EH (cell line): Measurements from ENCODE around the gene MYO15B.
A peak's percentile ranks its signal among the peaks of the same experiment; 100 is the strongest.

Source experiments
- DNase-seq: peaks from one replicate; pipeline ENCODE4 v3.0.0-alpha.2; 2015; ENCODE audit warnings: low read depth

MYO15B gene

GRCh38 chr17:75666959-75667790, 79.6 kb downstream of the MYO15B start, which contains the start of the genes RECQL5 and SAP30BP:
TSS of gene RECQL5 (minus strand) at chr17:75667154. CDS start at chr17:75666557, 597 bp downstream.
TSS of gene SAP30BP (plus strand) at chr17:75667338. CDS start at chr17:75667373, 35 bp downstream.
- DNase-seq: peak; percentile 98

GRCh38 chr17:75667825-75668224, 80.2 kb downstream of the MYO15B start:
- DNase-seq: no peak

- DNase-seq: no peak
Measured at GRCh38 chr17:75668489-75668888, 80.9 kb downstream of the MYO15B start.

- no peak for DNase-seq
Measured at GRCh38 chr17:75670868-75671267, 83.3 kb downstream of the MYO15B start.

- no peak for DNase-seq
Measured at GRCh38 chr17:75672011-75672410, 84.4 kb downstream of the MYO15B start.

GRCh38 chr17:75673487-75673886, 85.9 kb downstream of the MYO15B start:
- no peak for DNase-seq
